HepG2 (cell line): ENCODE results near the gene CCDC33. TPM values are rescaled to one million over a fixed set of nuclear protein-coding genes. Genes with fewer than 3 reads are reported as not detected.

ENCODE experiments used
- ATAC-seq: fragments of 200-7000 bp; cut with Tn5 transposase; 3 replicates; pipeline ENCODE4 v1.9.1; 2020; ENCODE audit warnings: mild to moderate bottlenecking, moderate library complexity
- BruUV-seq: library from RNA; stranded (reverse); fragments of 400-500 nt; replicated peaks from 2 replicates; lab custom pipeline; 2021; lab: Mats Ljungman, UMichigan
- CTCF ChIA-PET: fragments of 300-600 bp; formaldehyde crosslinking; extraction: SDS; loops from one replicate; lab custom pipeline; 2021; ENCODE audit warnings: low total read pairs, inconsistent platforms, low intra/inter-chr PET ratio; lab: Yijun Ruan, JAX
- POLR2A ChIA-PET: fragments of 350-600 bp; sonication (Branson Sonifier 250); formaldehyde crosslinking; loops from one replicate; lab custom pipeline; 2020; ENCODE audit warnings: antibody characterized with exemption, inconsistent platforms; lab: Yijun Ruan, JAX
- DNase-seq: peaks from one replicate; pipeline ENCODE4 v3.0.0-alpha.2; 2015; ENCODE audit warnings: low spot score
- FAIRE-seq: peaks from 3 replicates; lab custom pipeline; 2011; peaks lifted over from hg19 to GRCh38; lab: Jason Lieb, UNC
- H2AFZ ChIP-seq: one replicate; pipeline ENCODE4 v1.6.1; 2011; ENCODE audit warnings: low read length, inconsistent platforms
- H3K27ac ChIP-seq: fragments of 300-600 bp; 3 replicates; pipeline ENCODE4 v1.8.0; 2011; ENCODE audit warnings: mixed run types, mild to moderate bottlenecking, mixed read lengths, low read length, inconsistent platforms; ENCODE audit not compliant: insufficient read depth; ENCODE audit errors: extremely low read length
- H3K27me3 ChIP-seq, 2 experiments: fragments of 200-600 bp in 1 of 2; 2 replicates in 1 of 2; 3 replicates in 1 of 2; pipeline versions ENCODE4 v1.6.0 to v1.8.0; 2011; ENCODE audit warnings: low read length in 2 of 2, mild to moderate bottlenecking in 2 of 2, moderate library complexity in 2 of 2, inconsistent platforms in 1 of 2; ENCODE audit not compliant: insufficient read depth in 2 of 2, control insufficient read depth in 1 of 2
- H3K36me3 ChIP-seq, 2 experiments: fragments of 200-600 bp in 1 of 2; replicated peaks in 1 of 2; 2 replicates in 1 of 2; 3 replicates in 1 of 2; pipeline versions ENCODE4 v1.5.1 to v1.8.0; 2011; ENCODE audit warnings: low read length in 2 of 2, inconsistent platforms in 1 of 2; ENCODE audit not compliant: insufficient read depth in 2 of 2, control insufficient read depth in 1 of 2
- H3K4me1 ChIP-seq: 2 replicates; pipeline ENCODE4 v1.5.1; 2012; ENCODE audit warnings: low read length, inconsistent platforms; ENCODE audit not compliant: insufficient read depth
- H3K4me2 ChIP-seq: 2 replicates; pipeline ENCODE4 v1.6.0; 2011; ENCODE audit warnings: low read depth, low read length, inconsistent platforms
- H3K4me3 ChIP-seq, 3 experiments: fragments of 200-600 bp in 1 of 3; sonication (generic), shearing (Covaris generic) in 1 of 3; replicated peaks in 1 of 3; 2 replicates each; pipeline ENCODE4 v1.5.1; 2011 to 2016; ENCODE audit warnings: low read length in 3 of 3, inconsistent platforms in 2 of 3, low read depth in 2 of 3, mild to moderate bottlenecking in 2 of 3, control low read depth in 1 of 3, mixed read lengths in 1 of 3; ENCODE audit not compliant: insufficient read depth in 1 of 3
- H3K79me2 ChIP-seq: one replicate; pipeline ENCODE4 v1.6.1; 2011; ENCODE audit warnings: low read length, inconsistent platforms; ENCODE audit not compliant: insufficient read depth
- H3K9ac ChIP-seq: 2 replicates; pipeline ENCODE4 v1.6.0; 2011; ENCODE audit warnings: mild to moderate bottlenecking, low read depth, low read length, inconsistent platforms; ENCODE audit not compliant: insufficient read depth
- H3K9me3 ChIP-seq: 2 replicates; pipeline ENCODE4 v1.5.1; 2012; ENCODE audit warnings: mild to moderate bottlenecking, low read length
- H4K20me1 ChIP-seq: 2 replicates; pipeline ENCODE4 v1.6.0; 2011; ENCODE audit warnings: inconsistent platforms, mild to moderate bottlenecking, low read length, moderate library complexity; ENCODE audit not compliant: insufficient read depth
- AHR ChIP-seq: IDR thresholded peaks from 2 replicates; pipeline ENCODE4 v1.6.1; 2018; ENCODE audit warnings: missing genetic modification reagents, missing compliant biosample characterization
- JUN ChIP-seq: sonication (generic); formaldehyde crosslinking; IDR thresholded peaks from 2 replicates; pipeline ENCODE4 v1.4.0; 2020; ENCODE audit warnings: mild to moderate bottlenecking, missing genetic modification reagents
- RBM22 ChIP-seq: fragments of 200-400 bp; formaldehyde crosslinking; optimal IDR thresholded peaks from 2 replicates; pipeline ENCODE3; 2017; ENCODE audit warnings: mild to moderate bottlenecking, low read length, moderate library complexity
- U2AF2 ChIP-seq: fragments of 200-400 bp; formaldehyde crosslinking; IDR thresholded peaks from 2 replicates; pipeline ENCODE4 v1.6.1; 2017; ENCODE audit warnings: low read depth, mild to moderate bottlenecking, low read length
- ZBTB7A ChIP-seq: sonication (generic); formaldehyde crosslinking; IDR thresholded peaks from 2 replicates; pipeline ENCODE4 v1.8.0; 2022; ENCODE audit warnings: mild to moderate bottlenecking, missing genetic modification reagents
- ZFP90 ChIP-seq: sonication (generic); formaldehyde crosslinking; IDR thresholded peaks from 2 replicates; pipeline ENCODE4 v1.8.0; 2022; ENCODE audit warnings: missing genetic modification reagents, mild to moderate bottlenecking, inconsistent platforms, borderline replicate concordance
- ZNF264 ChIP-seq: sonication (generic); formaldehyde crosslinking; IDR thresholded peaks from 2 replicates; pipeline ENCODE4 v1.4.0; 2020; ENCODE audit warnings: missing genetic modification reagents
- ZNF337 ChIP-seq: sonication (generic); formaldehyde crosslinking; IDR thresholded peaks from 2 replicates; pipeline ENCODE4 v1.5.1; 2020; ENCODE audit warnings: missing genetic modification reagents, low read depth, mild to moderate bottlenecking, borderline replicate concordance
- ZNF430 ChIP-seq: sonication (generic); formaldehyde crosslinking; IDR thresholded peaks from 2 replicates; pipeline ENCODE4 v1.9.0; 2021; ENCODE audit warnings: mild to moderate bottlenecking, missing genetic modification reagents
- ZNF556 ChIP-seq: sonication (generic); formaldehyde crosslinking; IDR thresholded peaks from 2 replicates; pipeline ENCODE4 v1.4.0; 2020; ENCODE audit warnings: mild to moderate bottlenecking, missing genetic modification reagents, borderline replicate concordance
- ZSCAN20 ChIP-seq: sonication (generic); formaldehyde crosslinking; IDR thresholded peaks from 2 replicates; pipeline ENCODE4 v1.4.0; 2020; ENCODE audit warnings: missing genetic modification reagents, mild to moderate bottlenecking, borderline replicate concordance
- WGBS: methylation state at CpG from one replicate; pipeline ENCODE4 v1.1.6; 2017; ENCODE audit warnings: low lambda C conversion rate; 5-methylcytosine and 5-hydroxymethylcytosine counted together
- in situ Hi-C: cut with HindIII; loops from 2 replicates; pipeline ENCODE4 v1.10.0; 2017; ENCODE audit warnings: low pct_unique_long_range_greater_than_20kb; ENCODE audit not compliant: extremely low pct_ligation_motif_present
- intact Hi-C: fragments of 100-400 bp; cut with micrococcal nuclease; formaldehyde crosslinking; loops from one replicate; pipeline ENCODE4 v1.10.0; 2022; ENCODE audit not compliant: unreplicated experiment
- polyA plus RNA-seq, 8 experiments: library from polyadenylated mRNA; depleted of rRNA in 3 of 8; stranded (reverse) in 7 of 8; unstranded in 1 of 8; fragments of >200 nt; fragmentation: Illumina TruSeq in 4 of 8; extraction: Trizol in 4 of 8; gene quantifications; 2 replicates each; pipeline versions ENCODE4 v1.2.1 to v1.2.3, GENCODE V29; 2011 to 2016; ENCODE audit warnings: low read depth in 4 of 8, missing spikeins in 1 of 8, mixed read lengths in 1 of 8; ENCODE audit not compliant: insufficient read depth in 1 of 8
- total RNA-seq, 5 experiments: library from RNA; depleted of rRNA; stranded (reverse); fragments of >200 nt; fragmentation: Illumina TruSeq; extraction: Trizol; gene quantifications; 2 replicates each; pipeline ENCODE4 v1.2.3, GENCODE V29; 2016; ENCODE audit warnings: low read depth in 1 of 5
- TF ChIP-seq, protein P1 (sequence below): IDR thresholded peaks from 2 replicates; pipeline ENCODE4 v1.6.1; 2016
- TF ChIP-seq, protein P2 (sequence below): sonication (generic); formaldehyde crosslinking; IDR thresholded peaks from 2 replicates; pipeline ENCODE4 v1.4.0; 2020; ENCODE audit warnings: missing genetic modification reagents
- TF ChIP-seq, protein P3 (sequence below): IDR thresholded peaks from 2 replicates; pipeline ENCODE4 v1.6.1; 2012; ENCODE audit warnings: inconsistent platforms

CCDC33 gene
- total and polyA plus RNA-seq, 2 of the 13 experiments (the other 11 are each of a cell fraction or from before 2014, with no cell fraction given): 0.30 TPM; not detected in 1

DNA sequence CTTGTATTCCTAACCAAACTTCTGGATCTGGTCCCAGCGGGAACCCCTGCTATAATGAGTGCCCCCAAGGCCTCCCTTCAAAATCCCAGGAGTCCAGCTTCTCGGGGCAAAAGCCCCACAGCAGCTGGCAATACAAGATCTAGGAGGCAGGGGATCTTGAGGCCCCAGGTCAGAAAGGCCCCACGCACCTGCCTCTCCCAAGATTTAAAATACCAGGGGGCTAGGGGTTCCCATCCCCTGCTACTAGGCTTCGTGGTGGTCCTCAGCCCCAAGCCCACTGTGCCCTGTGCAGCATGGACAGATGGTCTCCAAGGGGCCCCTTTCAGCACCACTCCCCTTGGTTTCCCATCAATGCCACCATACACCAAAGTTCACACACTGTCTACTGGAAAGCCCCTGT, 147.2 kb downstream of the CCDC33 start:
- ChIA-PET CTCF (interaction anchor here (2.0 to 3.5 kb wide), 3 partner anchors 56 to 106 kb away, joined by 7 to 77 read pairs (median 27); no protein-coding TSS in a partner anchor), POLR2A (interaction anchor here (1.3 to 8.8 kb wide), 3 partner anchors 53 to 163 kb away, joined by 4 to 124 read pairs (median 7); no protein-coding TSS in a partner anchor)
- TF ChIP-seq ZBTB7A (CRISPR knock-in tag) (no peak), ZFP90 (no peak), JUN (no peak), ZNF430 (no peak), U2AF2 (no peak), AHR (CRISPR knock-in tag) (no peak), RBM22 (no peak), ZNF264 (CRISPR knock-in tag) (no peak), ZNF337 (CRISPR knock-in tag) (no peak), ZNF556 (CRISPR knock-in tag) (no peak), ZSCAN20 (no peak)
- TF ChIP-seq, protein P1, sequence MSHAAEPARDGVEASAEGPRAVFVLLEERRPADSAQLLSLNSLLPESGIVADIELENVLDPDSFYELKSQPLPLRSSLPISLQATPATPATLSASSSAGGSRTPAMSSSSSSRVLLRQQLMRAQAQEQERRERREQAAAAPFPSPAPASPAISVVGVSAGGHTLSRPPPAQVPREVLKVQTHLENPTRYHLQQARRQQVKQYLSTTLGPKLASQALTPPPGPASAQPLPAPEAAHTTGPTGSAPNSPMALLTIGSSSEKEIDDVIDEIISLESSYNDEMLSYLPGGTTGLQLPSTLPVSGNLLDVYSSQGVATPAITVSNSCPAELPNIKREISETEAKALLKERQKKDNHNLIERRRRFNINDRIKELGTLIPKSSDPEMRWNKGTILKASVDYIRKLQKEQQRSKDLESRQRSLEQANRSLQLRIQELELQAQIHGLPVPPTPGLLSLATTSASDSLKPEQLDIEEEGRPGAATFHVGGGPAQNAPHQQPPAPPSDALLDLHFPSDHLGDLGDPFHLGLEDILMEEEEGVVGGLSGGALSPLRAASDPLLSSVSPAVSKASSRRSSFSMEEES (CRISPR knock-in tag): no peak
- TF ChIP-seq, protein P2, sequence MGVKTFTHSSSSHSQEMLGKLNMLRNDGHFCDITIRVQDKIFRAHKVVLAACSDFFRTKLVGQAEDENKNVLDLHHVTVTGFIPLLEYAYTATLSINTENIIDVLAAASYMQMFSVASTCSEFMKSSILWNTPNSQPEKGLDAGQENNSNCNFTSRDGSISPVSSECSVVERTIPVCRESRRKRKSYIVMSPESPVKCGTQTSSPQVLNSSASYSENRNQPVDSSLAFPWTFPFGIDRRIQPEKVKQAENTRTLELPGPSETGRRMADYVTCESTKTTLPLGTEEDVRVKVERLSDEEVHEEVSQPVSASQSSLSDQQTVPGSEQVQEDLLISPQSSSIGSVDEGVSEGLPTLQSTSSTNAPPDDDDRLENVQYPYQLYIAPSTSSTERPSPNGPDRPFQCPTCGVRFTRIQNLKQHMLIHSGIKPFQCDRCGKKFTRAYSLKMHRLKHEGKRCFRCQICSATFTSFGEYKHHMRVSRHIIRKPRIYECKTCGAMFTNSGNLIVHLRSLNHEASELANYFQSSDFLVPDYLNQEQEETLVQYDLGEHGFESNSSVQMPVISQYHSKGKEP (CRISPR knock-in tag): no peak
- TF ChIP-seq, protein P3, sequence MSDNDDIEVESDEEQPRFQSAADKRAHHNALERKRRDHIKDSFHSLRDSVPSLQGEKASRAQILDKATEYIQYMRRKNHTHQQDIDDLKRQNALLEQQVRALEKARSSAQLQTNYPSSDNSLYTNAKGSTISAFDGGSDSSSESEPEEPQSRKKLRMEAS: no peak
- WGBS: no CpG with 5 or more reads among the region's 4 CpGs
- H3K27me3 ChIP-seq: peaks cover 0 to 8% of the 10 kb centered on the region in 2 experiments; a peak in 3 of 5 replicates
- FAIRE-seq (no peak), DNase-seq (no peak), ATAC-seq (no peak)
- peaks cover 77% of the 10 kb centered on the region for H3K4me1 ChIP-seq
- no peaks in the 10 kb centered on the region for H4K20me1 ChIP-seq
- H3K9ac ChIP-seq: no peak overlapping the region
- no TSS peak for BruUV-seq
- peak overlapping the region; percentile 70 for H3K4me2 ChIP-seq
- H3K27ac ChIP-seq: no peak overlapping the region
- intact Hi-C loops: loop anchor here (2.0 kb wide), 1 partner anchor 106 kb away; no protein-coding TSS in a partner anchor
- H3K36me3 ChIP-seq: no peaks in the 10 kb centered on the region
- H3K9me3 ChIP-seq: no peaks in the 10 kb centered on the region
- no peak overlapping the region for H2AFZ ChIP-seq
- H3K79me2 ChIP-seq: no peaks in the 10 kb centered on the region
- in situ Hi-C loops: loop anchor here (5.0 kb wide), 1 partner anchor 104 kb away; no protein-coding TSS in a partner anchor
- H3K4me3 ChIP-seq: peak overlapping the region in 1 of 3 experiments; percentile 44; a peak in 2 of 6 replicates
